Activated CD4-positive, alpha-beta T cell treated with anti-CD3 and anti-CD28 coated beads, Interleukin-2, amount 10 ng/mL, durations not matched to agents 24 days and 14 days (primary cell): ENCODE measurements around the gene DTYMK. TPM values are rescaled to one million over a fixed set of nuclear protein-coding genes. Genes with fewer than 3 reads are reported as not detected.

Experiments used
- DNase-seq: peaks from one replicate; pipeline ENCODE4 v3.0.0; 2022
- H3K27ac Mint-ChIP-seq: one replicate; pipeline ENCODE4 v1.8.0; 2022; ENCODE audit warnings: mild to moderate bottlenecking, mixed read lengths
- H3K27me3 Mint-ChIP-seq: one replicate; pipeline ENCODE4 v1.8.0; 2022; ENCODE audit warnings: mixed read lengths
- H3K36me3 Mint-ChIP-seq: one replicate; pipeline ENCODE4 v1.8.0; 2022; ENCODE audit warnings: low read depth, mild to moderate bottlenecking, mixed read lengths
- H3K4me1 Mint-ChIP-seq: one replicate; pipeline ENCODE4 v1.8.0; 2021; ENCODE audit warnings: mixed read lengths
- H3K4me3 Mint-ChIP-seq: one replicate; pipeline ENCODE4 v1.8.0; 2022; ENCODE audit warnings: mild to moderate bottlenecking, moderate library complexity, mixed read lengths
- H3K9me3 Mint-ChIP-seq: one replicate; pipeline ENCODE4 v1.8.0; 2021; ENCODE audit warnings: mixed read lengths
- intact Hi-C: fragments of 100-400 bp; cut with micrococcal nuclease; formaldehyde crosslinking; loops from one replicate; pipeline ENCODE4 v1.15.1; 2023
- total RNA-seq: library from RNA; stranded (reverse); gene quantifications from 2 replicates; pipeline ENCODE4 v1.2.3, GENCODE V29; 2022

Gene DTYMK
- total RNA-seq, 1 donor from 2014 or later, result 110 TPM

DNA sequence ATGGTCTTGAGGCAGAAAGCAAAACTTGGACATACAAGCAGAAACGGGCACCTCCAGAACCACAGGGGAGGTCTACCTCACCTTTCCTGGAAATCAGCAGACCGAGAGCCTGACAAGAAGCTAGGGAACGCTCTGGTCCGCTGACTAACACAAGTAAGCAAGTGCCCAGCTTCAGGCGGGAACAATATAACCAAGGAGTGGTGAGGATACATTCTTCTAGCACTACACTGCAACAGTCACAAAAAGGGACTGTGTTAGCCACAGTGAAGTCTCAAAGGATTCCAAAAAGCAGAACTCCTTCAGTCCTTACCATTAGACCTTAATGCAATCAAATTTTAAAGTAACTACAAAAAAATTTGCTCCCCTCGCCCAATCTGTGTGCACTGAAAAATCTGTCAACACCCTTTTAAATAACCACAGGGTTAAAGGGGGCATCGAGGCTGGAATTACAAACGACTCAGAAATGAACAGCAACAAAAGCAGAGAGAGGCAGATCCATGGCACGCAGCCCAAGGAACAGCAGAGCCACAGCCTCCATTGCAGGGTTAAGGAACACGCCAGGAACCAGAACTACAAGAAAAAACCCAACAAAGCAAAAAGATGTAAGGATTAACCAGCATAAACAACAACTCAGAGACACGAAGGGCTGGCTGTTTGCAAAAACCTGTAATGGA lies 56.7 kb downstream of the DTYMK start:
- no peak for DNase-seq
- Mint-ChIP-seq H3K4me3 (no peak overlapping the region), H3K36me3 (peaks cover 42% of the 10 kb centered on the region), H3K9me3 (no peaks in the 10 kb centered on the region), H3K27me3 (no peaks in the 10 kb centered on the region), H3K27ac (no peak overlapping the region), H3K4me1 (peaks cover 15% of the 10 kb centered on the region)
- intact Hi-C loops, result no loop called here

DNA sequence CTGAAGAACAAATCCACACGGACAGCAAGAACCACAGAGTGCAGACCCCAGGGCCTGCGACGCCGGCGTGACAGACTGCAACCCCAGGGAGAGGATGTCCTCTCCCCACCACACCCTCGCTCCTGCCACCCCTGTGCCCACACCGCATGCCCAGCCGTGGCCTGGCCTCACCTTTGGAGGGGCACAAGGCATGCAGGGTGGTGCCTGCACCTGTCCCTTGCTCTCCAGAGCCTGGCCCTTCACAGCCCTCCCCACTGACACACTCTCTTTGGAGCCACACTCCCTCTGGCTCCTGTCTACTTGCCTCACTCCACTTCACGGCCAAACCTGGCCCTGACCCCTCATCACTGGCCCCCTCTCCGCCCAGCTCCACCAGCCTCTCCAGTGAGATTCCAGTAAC lies 58.9 kb downstream of the DTYMK start:
- DNase-seq, result no peak
- Mint-ChIP-seq H3K9me3 (no peaks in the 10 kb centered on the region), H3K4me1 (peaks cover 12% of the 10 kb centered on the region), H3K27ac (peak overlapping the region; percentile 25), H3K27me3 (no peaks in the 10 kb centered on the region), H3K36me3 (peaks cover 35% of the 10 kb centered on the region), H3K4me3 (no peak overlapping the region)
- intact Hi-C loops, result no loop called here

Other genes with a start within 250 kb of the DTYMK start
- gene STK25, start 178.2 kb downstream of the DTYMK start, total RNA-seq, result 121 and 145 TPM in 2 replicates
- 0.17 and 0.77 TPM in 2 replicates for gene BOK, start 128.1 kb downstream of the DTYMK start, total RNA-seq
- 62.0 and 63.9 TPM in 2 replicates for gene THAP4, start 49.7 kb downstream of the DTYMK start, total RNA-seq
- 109 and 115 TPM in 2 replicates for gene ATG4B, start 49.1 kb downstream of the DTYMK start, total RNA-seq
- gene ING5, start 15.2 kb upstream of the DTYMK start, total RNA-seq, result 51.3 and 55.3 TPM in 2 replicates
- gene D2HGDH, start 47.8 kb upstream of the DTYMK start, total RNA-seq, result 34.2 and 40.4 TPM in 2 replicates
- 0.52 and 1.2 TPM in 2 replicates for gene GAL3ST2, start 90.0 kb upstream of the DTYMK start, total RNA-seq
- gene NEU4, start 122.4 kb upstream of the DTYMK start, total RNA-seq, result 1.0 and 1.2 TPM in 2 replicates
- 79.6 and 83.3 TPM in 2 replicates for gene PDCD1, start 172.1 kb upstream of the DTYMK start, total RNA-seq
- gene RTP5, start 182.9 kb upstream of the DTYMK start, total RNA-seq, result 0.07 TPM in 1 of 2 replicates, not detected in the other